ENCODE data around the gene MRLN. TPM values are rescaled to one million over a fixed set of nuclear protein-coding genes. Genes with fewer than 3 reads are reported as not detected.
"Not testable (repeated sequence)": the region's sequence is repeated elsewhere in the genome, so short reads cannot be mapped to it uniquely, and the experiment has no call there.

The MRLN gene
- total RNA-seq, 5 donors from 2014 or later (not counting 1 experiment from before 2014, with no cell fraction given): not detected

DNA sequence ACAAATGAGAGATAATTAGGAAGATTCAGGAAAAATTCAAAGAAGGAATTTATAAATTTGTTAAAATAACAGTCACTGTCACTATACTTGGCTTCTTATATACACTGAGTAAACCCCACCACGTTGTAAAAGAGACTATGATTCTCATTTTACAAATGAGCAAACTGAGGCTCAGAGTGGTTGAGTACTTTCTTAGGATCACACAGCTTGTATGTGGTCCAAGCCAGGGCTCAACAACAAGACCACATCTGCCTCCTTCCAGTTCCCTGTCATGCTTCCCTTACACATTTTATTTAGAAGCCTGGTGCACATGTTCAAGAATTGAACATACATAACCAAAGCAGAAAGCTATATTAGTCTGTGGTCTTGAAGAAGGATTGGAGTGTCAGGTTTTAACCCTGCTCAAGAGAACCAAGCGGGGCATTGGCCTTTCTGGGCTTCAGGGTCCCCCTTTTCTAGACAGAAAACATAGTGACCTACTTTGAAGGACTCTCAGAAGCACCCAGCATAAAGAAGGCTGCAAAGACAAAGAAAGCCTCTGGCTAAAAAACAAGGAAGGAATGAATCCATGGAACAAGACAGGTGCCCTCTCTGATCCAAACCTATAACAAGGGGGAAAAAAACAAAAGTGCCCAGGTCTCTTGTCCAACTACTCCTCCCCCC lies 846 bp downstream of the MRLN start:
- H3K4me3 ChIP-seq (ENCODE audit: control insufficient read depth in 1 of 2, extremely low read depth in 1 of 2, low read length in 1 of 2): no peak overlapping the region
- H3K9me3 ChIP-seq: no peaks in the 10 kb centered on the region
- ChIA-PET CTCF (no interaction called here), POLR2A (interaction anchor here in 1 of 2 donors (0.7 kb wide), 1 partner anchor 1562 kb away, joined by 3 read pairs; no protein-coding TSS in a partner anchor)
- no peaks in the 10 kb centered on the region for H3K36me3 ChIP-seq (ENCODE audit: control insufficient read depth in 2 of 2, extremely low read depth in 1 of 2, insufficient read depth in 1 of 2, low read length in 1 of 2)
- H3K27me3 Mint-ChIP-seq: peaks cover 10 to 23% of the 10 kb centered on the region in 2 donors
- no peak overlapping the region for H3K4me3 Mint-ChIP-seq
- no peak overlapping the region for H3K27ac ChIP-seq (ENCODE audit: low read length)
- no peaks in the 10 kb centered on the region for H3K9me3 Mint-ChIP-seq
- no peaks in the 10 kb centered on the region for H3K4me1 ChIP-seq (ENCODE audit: control insufficient read depth in 1 of 2, extremely low read depth in 1 of 2, insufficient read depth in 2 of 2, low read length in 2 of 2)
- H3K27me3 ChIP-seq (replicated peaks in 1 of 2; ENCODE audit: control insufficient read depth in 2 of 2, extremely low read depth in 1 of 2, insufficient read depth in 2 of 2, low read length in 1 of 2): no peaks in the 10 kb centered on the region
- H3K27ac Mint-ChIP-seq: no peak overlapping the region
- ATAC-seq (replicated peaks in 1 of 4) (no peak), DNase-seq (no peak)
- no peaks in the 10 kb centered on the region for H3K36me3 Mint-ChIP-seq
- no peaks in the 10 kb centered on the region for H3K4me1 Mint-ChIP-seq
- no CpG with 5 or more reads among the region's 2 CpGs for WGBS (ENCODE audit: insufficient coverage)

DNA sequence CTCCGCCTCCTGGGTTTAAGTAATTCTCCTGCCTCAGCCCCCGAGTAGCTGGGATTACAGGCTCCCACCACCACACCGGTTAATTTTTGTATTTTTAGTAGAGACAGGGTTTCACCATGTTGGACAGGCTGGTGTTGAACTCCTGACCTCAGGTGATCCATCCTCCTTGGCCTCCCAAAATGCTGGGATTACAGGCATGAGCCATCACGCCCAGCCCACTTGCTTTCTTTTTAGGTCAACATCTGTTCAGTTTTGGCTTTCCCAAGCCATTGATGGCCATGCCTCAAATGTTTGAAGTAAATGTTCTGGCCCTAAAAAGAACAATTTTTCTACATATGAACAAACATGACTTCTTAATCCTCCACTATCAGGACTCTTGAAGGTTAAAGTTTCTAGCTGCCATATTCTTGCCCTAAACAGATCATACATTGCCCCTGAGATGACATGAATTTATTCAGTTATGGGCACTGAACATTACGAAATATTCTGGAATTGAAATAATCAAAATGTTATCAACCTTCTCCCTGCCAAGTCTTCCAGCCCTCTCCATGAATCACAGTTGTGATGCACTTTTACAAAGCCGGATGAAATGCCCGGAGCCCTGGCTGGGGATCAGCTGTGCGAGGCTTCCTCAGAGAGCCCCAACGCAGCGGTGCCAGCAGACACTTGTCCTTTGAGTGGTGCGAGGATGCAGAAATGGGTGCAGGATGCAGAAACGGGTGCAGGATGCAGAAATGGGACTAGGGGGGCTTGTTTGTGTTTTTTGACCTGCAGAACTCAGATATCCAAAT lies 2.9 kb downstream of the MRLN start:
- Mint-ChIP-seq H3K27ac (no peak overlapping the region), H3K4me1 (no peaks in the 10 kb centered on the region), H3K27me3 (peaks cover 14 to 28% of the 10 kb centered on the region in 2 donors), H3K4me3 (no peak overlapping the region), H3K9me3 (no peaks in the 10 kb centered on the region), H3K36me3 (no peaks in the 10 kb centered on the region)
- POLR2A ChIA-PET: no interaction called here
- 84% methylated on average over 6 of the region's 12 CpGs for WGBS (ENCODE audit: insufficient coverage)
- DNase-seq (no peak), ATAC-seq (replicated peaks in 1 of 4) (no peak)
- Histone ChIP-seq H3K36me3 (ENCODE audit: control insufficient read depth in 2 of 2, extremely low read depth in 1 of 2, insufficient read depth in 1 of 2, low read length in 1 of 2) (no peaks in the 10 kb centered on the region), H3K9me3 (no peaks in the 10 kb centered on the region), H3K27ac (ENCODE audit: low read length) (no peak overlapping the region), H3K27me3 (replicated peaks in 1 of 2; ENCODE audit: control insufficient read depth in 2 of 2, extremely low read depth in 1 of 2, insufficient read depth in 2 of 2, low read length in 1 of 2) (no peaks in the 10 kb centered on the region), H3K4me1 (ENCODE audit: control insufficient read depth in 1 of 2, extremely low read depth in 1 of 2, insufficient read depth in 2 of 2, low read length in 2 of 2) (no peaks in the 10 kb centered on the region), H3K4me3 (ENCODE audit: control insufficient read depth in 1 of 2, extremely low read depth in 1 of 2, low read length in 1 of 2) (no peak overlapping the region)
- CTCF ChIA-PET: no interaction called here

DNA sequence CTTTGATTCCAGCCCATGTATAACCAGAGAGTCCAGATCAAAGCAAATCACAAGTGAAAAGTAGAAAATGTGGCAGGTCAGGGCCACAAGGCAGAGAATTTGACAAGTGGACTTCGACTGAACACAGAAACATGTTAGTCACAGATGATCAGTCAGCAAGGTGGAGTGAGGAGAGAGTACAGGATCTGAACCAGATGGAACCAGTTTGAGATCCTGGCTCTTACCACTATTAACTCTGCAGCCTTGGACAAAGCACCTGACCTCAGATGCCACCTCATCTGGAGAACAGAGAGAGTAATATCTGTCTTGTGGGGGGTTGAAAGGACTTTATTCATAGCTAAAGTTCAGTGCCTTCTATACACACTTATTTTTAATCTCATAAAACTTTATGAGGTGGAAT lies 4.4 kb downstream of the MRLN start:
- Histone ChIP-seq H3K4me1 (ENCODE audit: control insufficient read depth in 1 of 2, extremely low read depth in 1 of 2, insufficient read depth in 2 of 2, low read length in 2 of 2) (no peaks in the 10 kb centered on the region), H3K27me3 (replicated peaks in 1 of 2; ENCODE audit: control insufficient read depth in 2 of 2, extremely low read depth in 1 of 2, insufficient read depth in 2 of 2, low read length in 1 of 2) (no peaks in the 10 kb centered on the region), H3K4me3 (ENCODE audit: control insufficient read depth in 1 of 2, extremely low read depth in 1 of 2, low read length in 1 of 2) (no peak overlapping the region), H3K9me3 (no peaks in the 10 kb centered on the region), H3K36me3 (ENCODE audit: control insufficient read depth in 2 of 2, extremely low read depth in 1 of 2, insufficient read depth in 1 of 2, low read length in 1 of 2) (no peaks in the 10 kb centered on the region), H3K27ac (ENCODE audit: low read length) (no peak overlapping the region)
- ATAC-seq (replicated peaks in 1 of 4) (no peak), DNase-seq (no peak)
- no CpG with 5 or more reads among the region's 1 CpG for WGBS (ENCODE audit: insufficient coverage)
- CTCF ChIA-PET: interaction anchor here in 1 of 2 donors (0.7 kb wide), 1 partner anchor 156 kb away, joined by 3 read pairs; no protein-coding TSS in a partner anchor
- POLR2A ChIA-PET: no interaction called here
- H3K36me3 Mint-ChIP-seq: no peaks in the 10 kb centered on the region
- H3K27ac Mint-ChIP-seq: no peak overlapping the region
- peaks cover 0 to 2% (median 0%) of the 10 kb centered on the region in 3 donors for H3K9me3 Mint-ChIP-seq
- peaks cover 14 to 28% of the 10 kb centered on the region in 2 donors for H3K27me3 Mint-ChIP-seq
- no peaks in the 10 kb centered on the region for H3K4me1 Mint-ChIP-seq
- no peak overlapping the region for H3K4me3 Mint-ChIP-seq

DNA sequence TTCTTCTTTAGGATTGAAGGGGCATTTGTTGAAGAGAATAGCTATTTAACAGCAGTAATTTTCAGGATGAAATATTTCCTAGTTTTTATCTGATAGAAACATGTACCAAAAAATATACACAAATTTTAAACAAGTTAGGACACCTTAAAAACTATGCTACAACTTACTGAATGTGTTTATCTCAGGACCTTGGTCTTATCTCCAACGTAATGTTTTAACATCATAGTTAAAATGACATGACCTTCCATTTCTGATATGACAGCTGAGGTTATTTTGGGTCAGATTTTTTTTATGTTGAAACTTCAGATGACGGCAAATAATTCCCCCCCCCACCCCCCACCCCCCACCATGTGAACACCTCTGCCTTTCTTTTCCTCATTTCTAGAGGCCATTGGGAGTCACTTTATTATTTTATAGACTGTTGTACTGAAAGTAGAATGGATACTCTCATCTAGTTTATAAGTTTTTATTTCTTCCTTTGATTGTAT lies 8.0 kb downstream of the MRLN start:
- ChIA-PET POLR2A (no interaction called here), CTCF (no interaction called here)
- no peaks in the 10 kb centered on the region for H3K4me1 Mint-ChIP-seq
- H3K9me3 Mint-ChIP-seq: peaks cover 0 to 2% (median 0%) of the 10 kb centered on the region in 3 donors
- ATAC-seq (replicated peaks in 1 of 4) (no peak), DNase-seq (no peak)
- H3K27me3 Mint-ChIP-seq: peaks cover 9 to 15% of the 10 kb centered on the region in 2 donors
- Histone ChIP-seq H3K27me3 (replicated peaks in 1 of 2; ENCODE audit: control insufficient read depth in 2 of 2, extremely low read depth in 1 of 2, insufficient read depth in 2 of 2, low read length in 1 of 2) (peaks cover 0 to 4% of the 10 kb centered on the region in 2 experiments), H3K27ac (ENCODE audit: low read length) (no peak overlapping the region), H3K9me3 (no peaks in the 10 kb centered on the region), H3K4me3 (ENCODE audit: control insufficient read depth in 1 of 2, extremely low read depth in 1 of 2, low read length in 1 of 2) (no peak overlapping the region), H3K4me1 (ENCODE audit: control insufficient read depth in 1 of 2, extremely low read depth in 1 of 2, insufficient read depth in 2 of 2, low read length in 2 of 2) (no peaks in the 10 kb centered on the region), H3K36me3 (ENCODE audit: control insufficient read depth in 2 of 2, extremely low read depth in 1 of 2, insufficient read depth in 1 of 2, low read length in 1 of 2) (no peaks in the 10 kb centered on the region)
- H3K4me3 Mint-ChIP-seq: no peak overlapping the region
- H3K27ac Mint-ChIP-seq: no peak overlapping the region
- no CpG with 5 or more reads among the region's 2 CpGs for WGBS (ENCODE audit: insufficient coverage)
- H3K36me3 Mint-ChIP-seq: no peaks in the 10 kb centered on the region

DNA sequence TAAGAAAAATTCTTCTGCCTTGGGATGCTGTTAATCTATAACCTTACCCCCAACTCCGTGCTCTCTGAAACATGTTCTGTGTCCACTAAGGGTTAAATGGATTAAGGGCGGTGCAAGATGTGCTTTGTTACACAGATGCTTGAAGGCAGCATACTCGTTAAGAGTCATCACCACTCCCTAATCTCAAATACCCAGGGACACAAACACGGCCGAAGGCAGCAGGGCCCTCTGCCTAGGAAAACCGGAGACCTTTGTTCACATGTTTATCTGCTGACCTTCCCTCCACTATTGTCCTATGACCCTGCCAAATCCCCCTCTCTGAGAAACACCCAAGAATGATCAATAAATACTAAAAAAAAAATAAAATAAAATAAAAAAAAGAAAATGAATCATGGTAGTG lies 8.5 kb downstream of the MRLN start:
- H3K36me3 Mint-ChIP-seq; H3K9me3 ChIP-seq; POLR2A ChIA-PET; H3K27ac Mint-ChIP-seq; DNase-seq; H3K27me3 ChIP-seq (replicated peaks in 1 of 2; ENCODE audit: control insufficient read depth in 2 of 2, extremely low read depth in 1 of 2, insufficient read depth in 2 of 2, low read length in 1 of 2); H3K9me3 Mint-ChIP-seq; H3K36me3 ChIP-seq (ENCODE audit: control insufficient read depth in 2 of 2, extremely low read depth in 1 of 2, insufficient read depth in 1 of 2, low read length in 1 of 2); H3K4me1 Mint-ChIP-seq; CTCF ChIA-PET; ATAC-seq (replicated peaks in 1 of 4); H3K27ac ChIP-seq (ENCODE audit: low read length); H3K4me3 Mint-ChIP-seq; H3K4me1 ChIP-seq (ENCODE audit: control insufficient read depth in 1 of 2, extremely low read depth in 1 of 2, insufficient read depth in 2 of 2, low read length in 2 of 2); H3K4me3 ChIP-seq (ENCODE audit: control insufficient read depth in 1 of 2, extremely low read depth in 1 of 2, low read length in 1 of 2): not testable (repeated sequence)
- no CpG with 5 or more reads among the region's 6 CpGs for WGBS (ENCODE audit: insufficient coverage)
- H3K27me3 Mint-ChIP-seq: peaks cover 9 to 14% of the 10 kb centered on the region in 2 donors

DNA sequence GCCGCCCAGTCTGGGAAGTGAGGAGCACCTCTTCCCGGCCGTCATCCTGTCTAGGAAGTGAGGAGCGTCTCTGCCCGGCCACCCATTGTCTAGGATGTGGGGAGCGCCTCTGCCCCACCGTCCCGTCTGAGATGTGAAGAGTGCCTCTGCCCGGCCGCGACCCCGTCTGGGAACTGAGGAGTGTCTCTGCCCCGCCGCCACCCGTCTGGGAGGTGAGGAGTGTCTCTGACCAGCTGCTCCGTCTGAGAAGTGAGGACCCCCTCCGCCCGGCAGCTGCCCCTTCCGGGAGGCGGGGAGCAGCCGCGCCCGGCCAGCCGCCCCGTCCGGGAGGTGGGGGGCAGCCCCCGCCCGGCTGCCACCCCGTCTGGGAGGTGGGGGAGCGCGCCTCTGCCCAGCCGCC lies 9.1 kb downstream of the MRLN start:
- H3K27ac Mint-ChIP-seq; H3K4me3 Mint-ChIP-seq; POLR2A ChIA-PET; H3K4me3 ChIP-seq (ENCODE audit: control insufficient read depth in 1 of 2, extremely low read depth in 1 of 2, low read length in 1 of 2); CTCF ChIA-PET; H3K36me3 Mint-ChIP-seq; ATAC-seq (replicated peaks in 1 of 4); H3K9me3 ChIP-seq; H3K4me1 Mint-ChIP-seq; H3K9me3 Mint-ChIP-seq; H3K36me3 ChIP-seq (ENCODE audit: control insufficient read depth in 2 of 2, extremely low read depth in 1 of 2, insufficient read depth in 1 of 2, low read length in 1 of 2); DNase-seq; H3K4me1 ChIP-seq (ENCODE audit: control insufficient read depth in 1 of 2, extremely low read depth in 1 of 2, insufficient read depth in 2 of 2, low read length in 2 of 2); H3K27me3 ChIP-seq (replicated peaks in 1 of 2; ENCODE audit: control insufficient read depth in 2 of 2, extremely low read depth in 1 of 2, insufficient read depth in 2 of 2, low read length in 1 of 2); H3K27ac ChIP-seq (ENCODE audit: low read length): not testable (repeated sequence)
- WGBS (ENCODE audit: insufficient coverage): 92% methylated on average over 21 of the region's 32 CpGs
- H3K27me3 Mint-ChIP-seq: peaks cover 9 to 11% of the 10 kb centered on the region in 2 donors
